ENCODE results near the gene STXBP5. TPM values are rescaled to one million over a fixed set of nuclear protein-coding genes. Genes with fewer than 3 reads are reported as not detected.

Gene STXBP5
- total RNA-seq, 2 experiments from 2014 or later = 21.0 to 22.5 TPM

DNA sequence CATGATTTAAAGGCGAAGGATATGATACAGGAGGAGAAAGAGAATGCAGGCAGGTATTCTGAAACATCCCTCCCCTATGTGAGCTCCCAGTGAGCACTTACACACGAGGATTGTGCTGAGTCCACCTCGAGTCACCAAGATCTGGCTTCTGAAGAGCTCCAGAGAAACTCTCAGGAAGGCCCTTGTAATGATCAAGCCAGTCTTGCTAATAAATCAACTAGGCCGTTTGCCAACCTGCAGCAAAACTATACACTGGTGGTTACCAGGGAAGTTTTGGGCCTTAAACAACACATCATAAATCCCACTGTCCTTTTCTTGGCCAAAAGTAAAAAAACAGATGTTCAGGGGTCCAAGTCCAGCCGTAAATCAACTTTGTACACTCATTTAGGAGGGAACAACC, 79.2 kb downstream of the STXBP5 start:
- POLR2A ChIA-PET = interaction anchor here (0.6 to 1.4 kb wide), 2 partner anchors 18 to 80 kb away, joined by 3 to 4 read pairs; no protein-coding TSS in a partner anchor
- no peaks in the 10 kb centered on the region for H3K9me3 Mint-ChIP-seq
- CTCF ChIA-PET = interaction anchor here (1.2 to 1.4 kb wide), 2 partner anchors 10 to 81 kb away, joined by 3 read pairs; no protein-coding TSS in a partner anchor
- no peak overlapping the region for H3K4me3 Mint-ChIP-seq
- Histone ChIP-seq H3K9me3 (ENCODE audit: control insufficient read depth in 1 of 2, insufficient read depth in 1 of 2, low read length in 2 of 2) (no peaks in the 10 kb centered on the region), H3K27ac (ENCODE audit: low read depth in 1 of 2, low read length in 2 of 2) (no peak overlapping the region), H3K4me1 (ENCODE audit: insufficient read depth, low read length) (no peaks in the 10 kb centered on the region), H3K27me3 (ENCODE audit: control insufficient read depth in 1 of 2, insufficient read depth in 2 of 2, low read length in 2 of 2) (no peaks in the 10 kb centered on the region), H3K4me3 (ENCODE audit: low read length) (no peak overlapping the region), H3K36me3 (ENCODE audit: insufficient read depth, low read length) (peaks cover 13% of the 10 kb centered on the region)
- intact Hi-C loops (cut with DNase I, micrococcal nuclease) = loop anchor here (5.0 kb wide), 2 partner anchors 81 to 381 kb away; partner anchors contain the start of gene STXBP5 (in 1 of the 2)
- TF ChIP-seq CTCF (IDR thresholded peaks at IDR 0.05) = no peak
- H3K4me1 Mint-ChIP-seq (ENCODE audit: low read depth) = peaks cover 41% of the 10 kb centered on the region
- ATAC-seq (ENCODE audit: poor library complexity) (no peak), DNase-seq (no peak)
- peaks cover 42% of the 10 kb centered on the region for H3K36me3 Mint-ChIP-seq (ENCODE audit: low read depth)
- no peaks in the 10 kb centered on the region for H3K27me3 Mint-ChIP-seq
- H3K27ac Mint-ChIP-seq = no peak overlapping the region

GRCh38 chr6:147285087-147285855, 81.1 kb downstream of the STXBP5 start:
- no peak for ATAC-seq (ENCODE audit: poor library complexity)

GRCh38 chr6:147287869-147288271, 83.7 kb downstream of the STXBP5 start:
- intact Hi-C loops (cut with DNase I, micrococcal nuclease) = loop anchor here in 1 of 2 experiments (5.0 kb wide), 1 partner anchor 386 kb away; no protein-coding TSS in a partner anchor
- DNase-seq = no peak
- H3K36me3 Mint-ChIP-seq (ENCODE audit: low read depth) = peaks cover 54% of the 10 kb centered on the region
- no peak overlapping the region for H3K27ac ChIP-seq (ENCODE audit: low read depth in 1 of 2, low read length in 2 of 2)
- H3K9me3 ChIP-seq (ENCODE audit: control insufficient read depth in 1 of 2, insufficient read depth in 1 of 2, low read length in 2 of 2) = no peaks in the 10 kb centered on the region
- no peak overlapping the region for H3K27ac Mint-ChIP-seq
- no peak overlapping the region for H3K4me3 ChIP-seq (ENCODE audit: low read length)
- no peaks in the 10 kb centered on the region for H3K27me3 Mint-ChIP-seq
- peaks cover 26% of the 10 kb centered on the region for H3K36me3 ChIP-seq (ENCODE audit: insufficient read depth, low read length)
- CTCF ChIA-PET = no interaction called here
- H3K27me3 ChIP-seq (ENCODE audit: control insufficient read depth in 1 of 2, insufficient read depth in 2 of 2, low read length in 2 of 2) = no peaks in the 10 kb centered on the region
- H3K4me1 Mint-ChIP-seq (ENCODE audit: low read depth) = peaks cover 22% of the 10 kb centered on the region
- no peaks in the 10 kb centered on the region for H3K9me3 Mint-ChIP-seq
- ATAC-seq (ENCODE audit: poor library complexity) = no peak
- TF ChIP-seq CTCF (IDR thresholded peaks at IDR 0.05) = no peak
- H3K4me1 ChIP-seq (ENCODE audit: insufficient read depth, low read length) = no peaks in the 10 kb centered on the region
- POLR2A ChIA-PET = interaction anchor here (0.6 kb wide), 1 partner anchor 113 kb away, joined by 3 read pairs; no protein-coding TSS in a partner anchor
- H3K4me3 Mint-ChIP-seq = no peak overlapping the region

More at GRCh38 chr6:147285087-147285855, 81.1 kb downstream of the STXBP5 start:
- no peaks in the 10 kb centered on the region for H3K9me3 Mint-ChIP-seq
- peaks cover 42% of the 10 kb centered on the region for H3K36me3 Mint-ChIP-seq (ENCODE audit: low read depth)
- intact Hi-C loops (cut with DNase I, micrococcal nuclease) = loop anchor here in 1 of 2 experiments (1.0 to 5.0 kb wide), 2 partner anchors 383 to 428 kb away; no protein-coding TSS in a partner anchor
- H3K27ac Mint-ChIP-seq = peak overlapping the region; percentile 2
- H3K36me3 ChIP-seq (ENCODE audit: insufficient read depth, low read length) = peaks cover 20% of the 10 kb centered on the region
- H3K4me3 Mint-ChIP-seq = no peak overlapping the region
- ChIA-PET POLR2A (no interaction called here), CTCF (no interaction called here)
- peak; percentile 77 for TF ChIP-seq CTCF (IDR thresholded peaks at IDR 0.05)
- peak in 3 of 14 experiments; percentile 41 to 50 (median 48) for DNase-seq
- H3K27me3 Mint-ChIP-seq = no peaks in the 10 kb centered on the region
- no peaks in the 10 kb centered on the region for H3K4me1 ChIP-seq (ENCODE audit: insufficient read depth, low read length)
- H3K4me3 ChIP-seq (ENCODE audit: low read length) = no peak overlapping the region
- H3K9me3 ChIP-seq (ENCODE audit: control insufficient read depth in 1 of 2, insufficient read depth in 1 of 2, low read length in 2 of 2) = no peaks in the 10 kb centered on the region
- H3K27me3 ChIP-seq (ENCODE audit: control insufficient read depth in 1 of 2, insufficient read depth in 2 of 2, low read length in 2 of 2) = no peaks in the 10 kb centered on the region
- peaks cover 27% of the 10 kb centered on the region for H3K4me1 Mint-ChIP-seq (ENCODE audit: low read depth)
- H3K27ac ChIP-seq (ENCODE audit: low read depth in 1 of 2, low read length in 2 of 2) = no peak overlapping the region
